GM12865 (cell line): ENCODE results near the gene PHRF1.

ENCODE experiments used
- DNase-seq: peaks from one replicate; pipeline ENCODE4 v3.0.0; 2010; ENCODE audit warnings: low read depth
- H3K4me3 ChIP-seq: 2 replicates; pipeline ENCODE4 v1.5.1; 2011; ENCODE audit warnings: mild to moderate bottlenecking, low read depth, low read length, control low read depth
- TF ChIP-seq, protein P1 (sequence below): IDR thresholded peaks from 2 replicates; pipeline ENCODE4 v1.5.1; 2011; ENCODE audit warnings: low read length, control low read depth, low read depth, inconsistent platforms; ENCODE audit not compliant: insufficient read depth; ENCODE audit errors: missing control alignments

The PHRF1 gene

GRCh38 chr11:627308-627576, 51.0 kb downstream of the PHRF1 start:
- no peak overlapping the region for H3K4me3 ChIP-seq
- DNase-seq, result no peak
- TF ChIP-seq, protein P1, sequence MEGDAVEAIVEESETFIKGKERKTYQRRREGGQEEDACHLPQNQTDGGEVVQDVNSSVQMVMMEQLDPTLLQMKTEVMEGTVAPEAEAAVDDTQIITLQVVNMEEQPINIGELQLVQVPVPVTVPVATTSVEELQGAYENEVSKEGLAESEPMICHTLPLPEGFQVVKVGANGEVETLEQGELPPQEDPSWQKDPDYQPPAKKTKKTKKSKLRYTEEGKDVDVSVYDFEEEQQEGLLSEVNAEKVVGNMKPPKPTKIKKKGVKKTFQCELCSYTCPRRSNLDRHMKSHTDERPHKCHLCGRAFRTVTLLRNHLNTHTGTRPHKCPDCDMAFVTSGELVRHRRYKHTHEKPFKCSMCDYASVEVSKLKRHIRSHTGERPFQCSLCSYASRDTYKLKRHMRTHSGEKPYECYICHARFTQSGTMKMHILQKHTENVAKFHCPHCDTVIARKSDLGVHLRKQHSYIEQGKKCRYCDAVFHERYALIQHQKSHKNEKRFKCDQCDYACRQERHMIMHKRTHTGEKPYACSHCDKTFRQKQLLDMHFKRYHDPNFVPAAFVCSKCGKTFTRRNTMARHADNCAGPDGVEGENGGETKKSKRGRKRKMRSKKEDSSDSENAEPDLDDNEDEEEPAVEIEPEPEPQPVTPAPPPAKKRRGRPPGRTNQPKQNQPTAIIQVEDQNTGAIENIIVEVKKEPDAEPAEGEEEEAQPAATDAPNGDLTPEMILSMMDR, result no peak

- no peak overlapping the region for H3K4me3 ChIP-seq
- TF ChIP-seq, protein P1, result no peak
- no peak for DNase-seq
Observed at GRCh38 chr11:628056-628455, 51.8 kb downstream of the PHRF1 start.

- TF ChIP-seq, protein P1, result peak; percentile 2
- peak overlapping the region; percentile 39 for H3K4me3 ChIP-seq
- DNase-seq, result peak; percentile 82
Observed at GRCh38 chr11:629237-629583, 52.9 kb downstream of the PHRF1 start.

- TF ChIP-seq, protein P1, result no peak
- DNase-seq, result peak; percentile 54
- H3K4me3 ChIP-seq, result no peak overlapping the region
Observed at GRCh38 chr11:630871-631270, 54.6 kb downstream of the PHRF1 start.

- no peak overlapping the region for H3K4me3 ChIP-seq
- TF ChIP-seq, protein P1, result no peak
- no peak for DNase-seq
Observed at GRCh38 chr11:635945-636510, 59.8 kb downstream of the PHRF1 start.

DNA sequence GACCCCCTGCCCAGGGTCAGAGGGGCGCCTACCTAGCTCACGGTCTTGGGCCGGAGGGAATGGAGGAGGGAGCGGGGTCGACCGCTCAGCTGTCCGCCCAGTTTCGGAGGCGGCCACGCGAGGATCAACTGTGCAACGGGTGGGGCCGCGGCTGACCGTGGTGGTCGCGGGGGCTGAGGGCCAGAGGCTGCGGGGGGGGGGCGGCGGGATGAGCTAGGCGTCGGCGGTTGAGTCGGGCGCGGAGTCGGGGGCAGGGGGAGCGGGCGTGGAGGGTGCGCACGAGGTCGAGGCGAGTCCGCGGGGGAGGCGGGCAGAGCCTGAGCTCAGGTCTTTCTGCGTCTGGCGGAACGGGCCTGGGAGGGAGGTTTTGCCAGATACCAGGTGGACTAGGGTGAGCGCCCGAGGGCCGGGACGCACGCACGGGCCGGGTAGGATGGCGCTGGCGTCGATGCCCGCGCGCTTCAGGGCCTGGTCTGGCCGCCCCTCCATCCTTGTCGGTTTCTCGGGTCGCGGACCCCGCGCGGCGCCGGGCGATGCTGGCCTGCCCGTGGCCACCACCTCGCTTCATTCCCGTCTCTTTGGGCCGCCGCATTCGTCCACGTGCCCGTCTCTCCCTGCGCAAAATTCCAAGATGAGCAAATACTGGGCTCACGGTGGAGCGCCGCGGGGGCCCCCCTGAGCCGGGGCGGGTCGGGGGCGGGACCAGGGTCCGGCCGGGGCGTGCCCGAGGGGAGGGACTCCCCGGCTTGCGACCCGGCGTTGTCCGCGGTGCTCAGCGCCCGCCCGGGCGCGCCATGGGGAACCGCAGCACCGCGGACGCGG, 60.5 kb downstream of the PHRF1 start, which contains the start of gene DRD4:
Gene DRD4 (plus strand): TSS at position 759 of the 822 bp plus-strand sequence. CDS start 36 bp downstream, at position 795.
- TF ChIP-seq, protein P1, result no peak
- DNase-seq, result no peak
- no peak within 1 kb of the TSS for H3K4me3 ChIP-seq

DNA sequence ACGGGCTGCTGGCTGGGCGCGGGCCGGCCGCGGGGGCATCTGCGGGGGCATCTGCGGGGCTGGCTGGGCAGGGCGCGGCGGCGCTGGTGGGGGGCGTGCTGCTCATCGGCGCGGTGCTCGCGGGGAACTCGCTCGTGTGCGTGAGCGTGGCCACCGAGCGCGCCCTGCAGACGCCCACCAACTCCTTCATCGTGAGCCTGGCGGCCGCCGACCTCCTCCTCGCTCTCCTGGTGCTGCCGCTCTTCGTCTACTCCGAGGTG, 61.0 kb downstream of the PHRF1 start:
- TF ChIP-seq, protein P1, result no peak
- no peak overlapping the region for H3K4me3 ChIP-seq
- no peak for DNase-seq
